Stimulated activated naive CD4-positive, alpha-beta T cell treated with Interleukin-2 at 50 U/mL for 16 hours (primary cell): ENCODE measurements around the gene TFAM.

ENCODE experiments used
- DNase-seq: peaks from one replicate; lab custom pipeline; 2025; lab: John Stamatoyannopoulos, UW

Gene TFAM

GRCh38 chr10:58433066-58433465 is 47.9 kb downstream of the TFAM start:
- no peak for DNase-seq

GRCh38 chr10:58433571-58433970 is 48.4 kb downstream of the TFAM start:
- no peak for DNase-seq

- no peak for DNase-seq
Observed at GRCh38 chr10:58435297-58435985, 50.2 kb downstream of the TFAM start.

- DNase-seq: no peak
Observed at GRCh38 chr10:58436071-58436470, 50.9 kb downstream of the TFAM start.

- no peak for DNase-seq
Observed at GRCh38 chr10:58438340-58438871, 53.2 kb downstream of the TFAM start.

GRCh38 chr10:58438986-58439385 is 53.8 kb downstream of the TFAM start:
- DNase-seq: no peak

GRCh38 chr10:58439632-58440364 is 54.6 kb downstream of the TFAM start:
- no peak for DNase-seq

GRCh38 chr10:58440484-58440883 is 55.3 kb downstream of the TFAM start:
- DNase-seq: no peak

- DNase-seq: no peak
Observed at GRCh38 chr10:58444321-58444720, 59.1 kb downstream of the TFAM start.

GRCh38 chr10:58444876-58445275 is 59.7 kb downstream of the TFAM start:
- DNase-seq: no peak

- no peak for DNase-seq
Observed at GRCh38 chr10:58448121-58448935, 63.1 kb downstream of the TFAM start.
